Measurements from ENCODE around the gene SLC6A1.
"Not testable (repeated sequence)": the region's sequence is repeated elsewhere in the genome, so short reads cannot be mapped to it uniquely, and the experiment has no call there.

DNA sequence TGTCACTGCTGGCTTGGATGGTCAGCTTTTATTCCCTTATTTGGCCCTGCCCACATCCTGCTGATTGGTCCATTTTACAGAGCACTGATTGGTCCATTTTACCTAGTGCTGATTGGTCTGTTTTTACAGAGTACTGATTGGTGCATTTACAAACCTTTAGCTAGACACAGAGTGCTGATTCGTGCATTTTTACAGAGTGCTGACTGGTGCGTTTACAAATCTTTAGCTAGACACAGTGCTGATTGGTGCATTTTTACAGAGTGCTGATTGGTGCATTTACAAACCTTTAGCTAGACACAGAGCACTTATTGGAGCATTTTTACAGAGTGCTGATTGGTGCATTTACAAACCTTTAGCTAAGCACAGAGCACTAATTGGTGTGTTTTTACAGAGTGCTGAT is 82.6 kb downstream of the SLC6A1 start:
- not testable (repeated sequence) for TF ChIP-seq CHD2 (IDR thresholded peaks at IDR 0.05; ENCODE audit: low read length); EZH2 (IDR thresholded peaks at IDR 0.05; ENCODE audit: low read depth, low read length, severe bottlenecking); GABPA (IDR thresholded peaks at IDR 0.05; ENCODE audit: borderline replicate concordance, insufficient read depth, low read length); TAF1 (IDR thresholded peaks at IDR 0.05; ENCODE audit: low read depth, low read length); GTF2F1 (IDR thresholded peaks at IDR 0.05; ENCODE audit: borderline replicate concordance, low read depth, low read length); POLR2A (IDR thresholded peaks at IDR 0.05; ENCODE audit: control extremely low read depth in 1 of 2, low read depth in 2 of 2, low read length in 2 of 2)
- TF ChIP-seq, protein P1, sequence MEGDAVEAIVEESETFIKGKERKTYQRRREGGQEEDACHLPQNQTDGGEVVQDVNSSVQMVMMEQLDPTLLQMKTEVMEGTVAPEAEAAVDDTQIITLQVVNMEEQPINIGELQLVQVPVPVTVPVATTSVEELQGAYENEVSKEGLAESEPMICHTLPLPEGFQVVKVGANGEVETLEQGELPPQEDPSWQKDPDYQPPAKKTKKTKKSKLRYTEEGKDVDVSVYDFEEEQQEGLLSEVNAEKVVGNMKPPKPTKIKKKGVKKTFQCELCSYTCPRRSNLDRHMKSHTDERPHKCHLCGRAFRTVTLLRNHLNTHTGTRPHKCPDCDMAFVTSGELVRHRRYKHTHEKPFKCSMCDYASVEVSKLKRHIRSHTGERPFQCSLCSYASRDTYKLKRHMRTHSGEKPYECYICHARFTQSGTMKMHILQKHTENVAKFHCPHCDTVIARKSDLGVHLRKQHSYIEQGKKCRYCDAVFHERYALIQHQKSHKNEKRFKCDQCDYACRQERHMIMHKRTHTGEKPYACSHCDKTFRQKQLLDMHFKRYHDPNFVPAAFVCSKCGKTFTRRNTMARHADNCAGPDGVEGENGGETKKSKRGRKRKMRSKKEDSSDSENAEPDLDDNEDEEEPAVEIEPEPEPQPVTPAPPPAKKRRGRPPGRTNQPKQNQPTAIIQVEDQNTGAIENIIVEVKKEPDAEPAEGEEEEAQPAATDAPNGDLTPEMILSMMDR (IDR thresholded peaks at IDR 0.05; ENCODE audit: control extremely low read depth in 1 of 3, insufficient read depth in 1 of 3, low read depth in 1 of 3, low read length in 3 of 3): not testable (repeated sequence)
- TF ChIP-seq, protein P2, sequence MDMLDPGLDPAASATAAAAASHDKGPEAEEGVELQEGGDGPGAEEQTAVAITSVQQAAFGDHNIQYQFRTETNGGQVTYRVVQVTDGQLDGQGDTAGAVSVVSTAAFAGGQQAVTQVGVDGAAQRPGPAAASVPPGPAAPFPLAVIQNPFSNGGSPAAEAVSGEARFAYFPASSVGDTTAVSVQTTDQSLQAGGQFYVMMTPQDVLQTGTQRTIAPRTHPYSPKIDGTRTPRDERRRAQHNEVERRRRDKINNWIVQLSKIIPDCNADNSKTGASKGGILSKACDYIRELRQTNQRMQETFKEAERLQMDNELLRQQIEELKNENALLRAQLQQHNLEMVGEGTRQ (IDR thresholded peaks at IDR 0.05; ENCODE audit: low read length): not testable (repeated sequence)

Data from H1 (cell line).